RKO (cell line): ENCODE data around the gene TMA7.
A peak's percentile ranks its signal among the peaks of the same experiment; 100 is the strongest.
"Not testable (repeated sequence)": the region's sequence is repeated elsewhere in the genome, so short reads cannot be mapped to it uniquely, and the experiment has no call there.

Experiments
- DNase-seq: peaks from one replicate; pipeline ENCODE4 v3.0.0-alpha.2; 2016; ENCODE audit warnings: low spot score

Gene TMA7

DNA sequence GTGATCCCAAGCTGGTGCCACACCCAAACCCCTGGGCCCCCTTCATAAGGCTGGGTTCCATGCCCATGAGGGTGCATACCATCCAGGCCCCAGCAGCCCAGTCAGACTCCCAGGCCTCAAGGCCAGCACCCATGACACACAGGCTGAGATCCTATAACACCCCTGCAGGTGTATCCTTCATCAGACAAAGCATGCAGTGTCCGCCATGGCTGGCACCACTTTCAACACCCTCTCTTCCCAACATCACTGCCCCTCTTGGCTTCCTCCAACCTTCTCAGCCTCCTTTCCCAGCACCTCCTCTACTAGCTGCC lies 3.6 kb upstream of the TMA7 start:
- DNase-seq = no peak

DNA sequence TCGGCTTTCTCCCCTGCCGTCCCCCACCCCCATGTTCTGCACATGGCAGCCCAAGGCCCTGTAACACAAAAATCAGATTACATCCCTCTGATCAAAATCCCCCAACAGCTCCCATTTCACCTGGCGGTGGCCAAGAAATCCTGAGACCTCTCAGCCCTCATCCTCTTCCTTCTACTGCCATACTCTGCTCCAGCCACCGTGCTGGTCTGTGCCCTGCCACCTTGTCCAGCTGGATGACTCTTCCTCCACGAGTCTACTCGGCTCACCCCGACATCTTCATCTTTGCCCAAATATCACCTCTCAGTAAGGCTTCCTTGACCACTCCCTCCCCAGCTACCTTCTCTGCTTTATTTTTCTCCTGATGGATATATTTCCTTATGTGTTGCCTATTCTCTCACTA lies 3.2 kb upstream of the TMA7 start:
- DNase-seq = no peak

- DNase-seq = no peak
These were observed 2.2 kb upstream of the TMA7 start for GRCh38 chr3:48437812-48438211.

DNA sequence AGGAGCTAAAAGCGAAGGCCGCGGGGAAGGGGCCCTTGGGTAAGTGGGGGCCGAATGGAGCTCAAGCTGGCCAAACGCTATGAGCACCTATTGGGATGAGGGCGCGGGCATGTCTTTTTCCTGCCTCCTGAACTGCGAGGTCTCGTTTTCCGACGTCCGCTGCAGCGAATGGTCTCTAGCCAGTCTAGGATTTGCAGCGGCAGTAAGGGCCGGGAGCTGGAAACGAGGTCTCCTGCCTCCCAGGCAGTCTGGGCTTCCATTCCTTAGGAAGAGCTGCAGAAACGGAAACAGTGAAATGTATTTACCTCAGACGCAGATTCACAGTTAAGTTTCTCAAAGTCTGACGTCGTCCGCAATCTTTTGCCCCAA lies 517 bp downstream of the TMA7 start:
- peak; percentile 21 for DNase-seq

- no peak for DNase-seq
These were observed 1.9 kb downstream of the TMA7 start for GRCh38 chr3:48441940-48442339.

DNA sequence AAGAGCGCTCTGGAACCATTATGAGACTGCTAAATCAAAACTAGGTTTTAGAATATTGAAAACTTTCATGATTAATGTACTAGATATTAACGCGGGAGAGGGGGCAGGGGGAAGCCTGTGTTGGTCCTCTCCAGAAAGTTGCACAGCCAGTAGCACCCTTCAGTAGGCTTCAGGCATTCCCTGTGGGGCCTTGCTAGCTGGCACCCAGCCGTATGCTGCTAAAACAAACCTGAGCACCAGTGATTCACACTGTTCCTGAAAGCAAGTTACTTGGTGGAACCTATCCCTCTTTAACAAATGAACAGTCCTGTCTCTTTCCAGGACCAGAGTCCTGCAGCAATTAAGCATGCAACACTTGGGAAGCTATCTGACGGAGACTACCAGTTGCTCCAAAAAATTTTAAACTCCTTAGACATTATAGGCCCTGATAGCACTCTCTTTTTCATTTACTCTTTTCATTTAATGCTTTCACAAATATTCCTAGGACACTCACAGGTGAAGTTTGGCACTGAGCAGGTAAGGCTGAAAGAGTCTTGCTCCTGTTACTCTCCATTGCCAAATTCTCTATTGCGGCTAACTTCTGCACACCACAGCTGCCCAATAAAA lies 5.3 kb downstream of the TMA7 start:
- DNase-seq = peak; percentile 24

DNA sequence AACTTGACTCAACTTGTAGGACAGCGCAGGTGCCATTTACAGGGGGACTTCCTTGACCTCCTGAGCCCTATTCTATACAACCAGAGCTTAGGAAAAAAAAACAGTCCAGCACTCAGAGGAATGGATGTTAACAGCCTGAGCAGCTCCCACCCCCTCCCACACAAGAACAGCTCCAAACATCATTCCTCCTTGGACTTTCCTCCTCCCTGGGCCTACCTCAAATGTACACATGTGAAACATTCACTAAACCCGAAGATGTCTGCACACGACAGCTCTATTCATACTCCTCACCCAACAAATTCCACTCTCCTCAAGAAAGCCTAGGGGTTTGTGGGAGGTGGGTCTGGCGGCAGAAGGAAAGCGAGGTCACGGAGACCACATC lies 6.0 kb downstream of the TMA7 start:
- DNase-seq = no peak

DNA sequence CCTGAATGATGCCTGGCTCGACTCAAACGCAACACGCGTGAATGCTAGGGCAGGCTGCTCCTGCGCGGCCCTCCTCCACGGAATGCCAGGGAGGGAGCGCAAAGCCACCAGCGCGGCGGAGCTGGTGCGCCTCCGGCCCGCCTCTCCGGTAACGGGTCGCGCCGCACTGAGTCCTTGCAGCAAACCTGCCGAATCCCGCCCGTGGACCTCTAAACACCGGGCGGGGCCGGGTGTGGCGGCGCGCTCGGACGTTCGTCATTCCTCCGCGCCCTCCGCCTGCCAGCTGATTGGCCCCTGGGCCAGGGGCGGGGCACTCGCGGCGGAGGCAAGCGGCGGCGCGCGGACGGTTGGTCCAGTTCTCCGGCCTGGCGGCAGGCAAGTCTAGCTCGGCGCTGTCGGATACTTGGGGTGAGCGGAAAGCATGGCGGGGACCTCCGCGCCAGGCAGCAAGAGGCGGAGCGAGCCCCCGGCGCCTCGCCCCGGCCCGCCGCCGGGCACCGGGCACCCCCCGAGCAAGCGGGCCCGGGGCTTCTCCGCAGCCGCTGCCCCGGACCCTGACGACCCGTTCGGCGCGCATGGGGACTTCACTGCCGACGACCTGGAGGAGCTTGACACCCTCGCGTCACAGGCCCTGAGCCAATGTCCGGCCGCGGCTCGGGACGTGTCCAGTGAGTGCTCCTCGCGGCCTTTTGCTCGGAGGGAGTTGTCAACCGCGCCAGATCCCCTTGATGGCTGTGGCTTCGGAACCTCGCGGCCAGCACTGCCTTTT lies 6.6 kb downstream of the TMA7 start, which contains the start of gene ATRIP:
Gene ATRIP, plus strand, starts transcription at position 313 of the 769 bp plus-strand sequence. Its CDS starts 109 bp downstream, at position 422.
- peak; percentile 90 for DNase-seq

GRCh38 chr3:48451270-48451669 lies 11.2 kb downstream of the TMA7 start:
- DNase-seq = no peak

DNA sequence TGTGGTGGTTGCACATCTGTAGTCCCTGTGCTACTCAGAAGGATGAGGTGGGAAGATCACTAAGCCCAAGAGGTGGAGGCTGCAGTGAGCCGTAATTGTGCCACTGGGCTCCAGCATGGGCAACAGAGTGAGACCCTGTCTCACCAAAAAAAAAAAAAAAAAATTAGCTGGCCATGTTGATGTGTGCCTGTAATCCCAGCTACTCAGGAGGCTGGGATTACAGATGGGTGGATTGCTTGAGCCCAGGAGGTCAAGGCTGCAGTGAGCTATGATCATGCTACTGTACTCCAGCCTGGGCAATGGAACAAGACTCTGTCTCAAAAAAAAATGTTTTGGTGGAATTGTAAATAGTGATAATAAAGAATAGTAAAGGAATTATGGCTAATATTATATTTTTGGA lies 16.4 kb downstream of the TMA7 start:
- no peak for DNase-seq

DNA sequence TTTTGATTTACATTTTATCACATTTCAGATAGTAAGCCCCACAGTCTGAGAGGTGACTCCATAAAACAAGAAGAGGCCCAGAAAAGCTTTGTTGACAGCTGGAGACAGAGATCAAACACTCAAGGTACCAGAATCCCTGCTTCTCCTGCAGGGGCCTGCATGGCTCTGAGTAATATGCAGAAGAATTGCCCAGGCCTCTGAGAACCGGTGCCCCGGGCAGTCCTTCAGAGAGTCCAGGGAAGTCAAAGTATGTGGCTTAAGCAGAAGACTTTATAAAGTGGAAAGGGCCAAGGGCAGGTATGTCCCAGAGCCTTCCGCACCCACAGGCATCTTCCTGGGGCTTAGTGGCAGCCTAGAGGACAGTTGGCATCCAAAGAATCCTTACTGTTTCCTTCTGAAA lies 19.3 kb downstream of the TMA7 start:
- no peak for DNase-seq

DNA sequence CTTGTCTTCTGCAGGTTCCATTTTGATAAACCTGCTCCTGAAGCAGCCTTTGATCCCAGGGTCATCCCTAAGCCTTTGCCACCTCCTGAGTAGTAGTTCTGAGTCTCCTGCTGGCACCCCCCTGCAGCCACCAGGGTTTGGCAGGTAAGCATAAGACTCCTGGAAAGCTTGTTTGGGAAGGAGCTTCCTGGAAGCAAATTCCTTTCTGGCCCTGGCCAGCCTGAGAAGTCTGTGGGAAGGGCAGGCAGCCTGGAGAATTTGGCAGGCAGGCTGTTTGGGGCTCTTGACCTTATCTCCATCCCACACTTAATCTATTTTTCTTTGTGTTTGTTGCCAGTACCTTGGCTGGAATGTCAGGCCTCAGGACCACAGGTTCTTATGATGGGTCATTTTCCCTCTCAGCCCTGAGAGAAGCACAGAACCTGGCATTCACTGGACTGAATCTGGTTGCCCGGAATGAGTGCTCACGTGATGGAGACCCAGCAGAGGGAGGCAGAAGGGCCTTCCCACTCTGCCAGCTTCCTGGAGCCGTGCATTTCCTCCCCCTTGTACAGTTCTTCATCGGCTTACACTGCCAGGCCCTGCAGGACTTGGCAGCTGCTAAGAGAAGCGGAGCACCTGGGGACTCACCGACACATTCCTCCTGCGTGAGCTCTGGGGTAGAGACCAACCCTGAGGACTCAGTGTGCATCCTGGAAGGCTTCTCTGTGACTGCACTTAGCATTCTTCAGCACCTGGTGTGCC lies 19.9 kb downstream of the TMA7 start:
- no peak for DNase-seq

- no peak for DNase-seq
These were observed 20.5 kb downstream of the TMA7 start for GRCh38 chr3:48460517-48460902.

DNA sequence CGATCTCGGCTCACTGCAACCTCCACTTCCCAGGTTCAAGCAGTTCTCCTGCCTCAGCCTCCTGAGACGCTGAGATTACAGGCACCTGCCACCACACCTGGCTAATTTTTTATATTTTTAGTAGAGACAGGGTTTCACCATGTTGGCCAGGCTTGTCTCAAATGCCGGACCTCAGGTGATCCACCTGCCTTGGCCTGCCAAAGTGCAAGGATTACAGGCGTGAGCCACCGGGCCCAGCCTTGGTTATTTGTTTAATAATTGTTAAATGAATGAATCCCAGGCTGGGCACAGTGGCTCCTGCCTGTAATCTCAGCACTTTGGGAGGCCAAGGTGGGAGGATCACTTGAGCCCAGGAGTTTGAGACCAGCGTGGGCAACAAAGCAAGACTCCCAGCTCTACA lies 21.7 kb downstream of the TMA7 start:
- not testable (repeated sequence) for DNase-seq

GRCh38 chr3:48463703-48464102 lies 23.6 kb downstream of the TMA7 start:
- no peak for DNase-seq

- DNase-seq = no peak
These were observed 24.7 kb downstream of the TMA7 start for GRCh38 chr3:48464713-48465221.

- DNase-seq = no peak
These were observed 25.1 kb downstream of the TMA7 start for GRCh38 chr3:48465237-48465530.

DNA sequence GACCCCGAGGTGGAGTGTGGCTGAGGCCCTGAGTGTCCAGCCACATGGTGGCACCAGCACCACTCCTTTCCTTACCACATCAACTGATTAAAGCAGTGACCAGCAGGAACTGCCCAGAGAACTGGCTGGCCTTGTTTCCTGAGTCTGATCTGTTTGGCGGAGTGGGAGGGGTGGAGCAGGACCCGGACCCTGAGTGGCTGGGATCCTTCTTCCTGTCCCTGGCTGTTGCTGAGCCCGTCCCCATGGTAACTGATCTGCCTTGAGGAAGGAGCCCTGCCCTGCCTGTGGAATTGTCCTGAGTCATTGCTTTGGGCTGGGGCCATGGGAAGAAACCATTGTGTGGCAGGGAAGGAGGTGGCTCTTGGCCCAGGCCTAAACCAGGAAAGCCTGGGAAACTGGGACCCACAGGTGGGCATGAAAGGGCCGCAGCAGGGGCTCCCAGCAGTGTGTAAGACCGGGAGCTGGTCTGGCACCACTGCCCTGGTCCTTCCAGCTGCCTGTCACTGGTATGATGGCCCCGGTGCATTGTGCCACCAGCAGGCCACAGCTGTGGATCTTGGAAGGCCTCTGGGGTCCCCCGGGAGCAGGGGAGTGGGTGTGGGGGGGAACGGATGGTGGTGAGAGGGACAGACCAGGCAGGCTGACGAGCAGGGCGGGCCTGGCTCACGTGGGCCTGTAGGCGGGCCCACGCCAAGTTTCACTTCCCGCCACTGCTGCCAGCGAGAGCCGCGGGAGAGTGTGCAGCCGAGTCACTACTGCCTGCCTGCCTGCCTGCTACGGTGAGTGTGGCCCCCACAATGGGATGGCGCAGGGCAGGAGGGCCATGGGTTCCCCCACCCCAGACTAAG lies 25.7 kb downstream of the TMA7 start:
- DNase-seq = peak; percentile 93

GRCh38 chr3:48466386-48467109 lies 26.5 kb downstream of the TMA7 start:
- no peak for DNase-seq

GRCh38 chr3:48467110-48467454 lies 27.0 kb downstream of the TMA7 start:
- no peak for DNase-seq

GRCh38 chr3:48467473-48468267 lies 27.6 kb downstream of the TMA7 start:
- DNase-seq = no peak
